H1 (cell line): ENCODE data around the gene LIMK2. TPM values are rescaled to one million over a fixed set of nuclear protein-coding genes. Genes with fewer than 3 reads are reported as not detected.
A peak's percentile ranks its signal among the peaks of the same experiment; 100 is the strongest.

Experiments
- CTCF ChIA-PET: fragments of 300-600 bp; sonication (Branson Sonifier 250); formaldehyde crosslinking; loops from one replicate; lab custom pipeline; 2021; ENCODE audit not compliant: partially characterized antibody; lab: Charles Lee
- POLR2A ChIA-PET: fragments of 300-600 bp; sonication (Branson Sonifier 250); formaldehyde crosslinking; loops from one replicate; lab custom pipeline; 2021; ENCODE audit warnings: inconsistent platforms; ENCODE audit not compliant: partially characterized antibody; lab: Charles Lee
- DNase-seq, 2 experiments: peaks; one replicate each; pipeline versions ENCODE4 v3.0.0 to v3.0.0-alpha.2; 2010 to 2022; ENCODE audit warnings: low spot score in 2 of 2, low read depth in 1 of 2, mixed read lengths in 1 of 2
- FAIRE-seq: peaks from 2 replicates; lab custom pipeline; 2011; peaks lifted over from hg19 to GRCh38; lab: Jason Lieb, UNC
- H2AFZ ChIP-seq: 2 replicates; pipeline ENCODE4 v1.8.1; 2012; ENCODE audit warnings: low read length, inconsistent platforms
- H2AK5ac ChIP-seq: 2 replicates; pipeline ENCODE4 v1.6.1; 2013; ENCODE audit warnings: low read depth, low read length
- H2BK120ac ChIP-seq: replicated peaks from 2 replicates; pipeline ENCODE3; 2013; ENCODE audit warnings: low read depth, low read length, inconsistent platforms
- H2BK12ac ChIP-seq: 2 replicates; pipeline ENCODE4 v1.6.1; 2013; ENCODE audit warnings: low read depth, low read length
- H2BK15ac ChIP-seq: 2 replicates; pipeline ENCODE4 v1.6.1; 2013; ENCODE audit warnings: low read length
- H2BK20ac ChIP-seq: 2 replicates; pipeline ENCODE4 v1.6.1; 2013; ENCODE audit warnings: low read length
- H2BK5ac ChIP-seq: 2 replicates; pipeline ENCODE4 v1.6.1; 2013; ENCODE audit warnings: low read depth, low read length
- H3K14ac ChIP-seq: 2 replicates; pipeline ENCODE4 v1.6.1; 2013; ENCODE audit warnings: inconsistent platforms; ENCODE audit not compliant: insufficient read length
- H3K18ac ChIP-seq: 2 replicates; pipeline ENCODE4 v1.6.1; 2013; ENCODE audit warnings: low read length; ENCODE audit errors: extremely low read depth
- H3K23ac ChIP-seq: 2 replicates; pipeline ENCODE4 v1.6.1; 2013; ENCODE audit warnings: inconsistent platforms; ENCODE audit not compliant: insufficient read length
- H3K23me2 ChIP-seq: 2 replicates; pipeline ENCODE4 v1.6.1; 2013; ENCODE audit warnings: low read depth, low read length
- H3K27ac ChIP-seq: 2 replicates; pipeline ENCODE4 v1.6.1; 2011; ENCODE audit warnings: low read depth, low read length, inconsistent platforms
- H3K27me3 ChIP-seq, 4 experiments: replicated peaks in 1 of 4; 1 replicate in 1 of 4; 2 replicates in 3 of 4; pipeline versions ENCODE4 v1.6.1 to v1.8.1; 2011 to 2013; ENCODE audit warnings: low read length in 3 of 4, mild to moderate bottlenecking in 3 of 4, inconsistent platforms in 2 of 4, mixed read lengths in 2 of 4, moderate library complexity in 1 of 4; ENCODE audit not compliant: control insufficient read depth in 3 of 4, insufficient read depth in 3 of 4; ENCODE audit errors: extremely low read depth in 1 of 4
- H3K36me3 ChIP-seq, 4 experiments: 2 replicates each; pipeline versions ENCODE4 v1.6.1 to v1.8.1; 2011 to 2013; ENCODE audit warnings: mild to moderate bottlenecking in 4 of 4, low read length in 3 of 4, moderate library complexity in 2 of 4, control low read depth in 1 of 4, inconsistent platforms in 1 of 4; ENCODE audit not compliant: insufficient read depth in 4 of 4, control insufficient read depth in 2 of 4
- H3K4ac ChIP-seq: replicated peaks from 2 replicates; pipeline ENCODE3; 2013; ENCODE audit warnings: low read length, low read depth, mixed read lengths, inconsistent platforms; ENCODE audit not compliant: insufficient read length
- H3K4me1 ChIP-seq, 4 experiments: replicated peaks in 1 of 4; 1 replicate in 1 of 4; 2 replicates in 3 of 4; pipeline versions ENCODE4 v1.6.1 to v1.8.1; 2011 to 2013; ENCODE audit warnings: low read length in 3 of 4, inconsistent platforms in 2 of 4, mixed read lengths in 1 of 4; ENCODE audit not compliant: insufficient read depth in 4 of 4, control insufficient read depth in 3 of 4
- H3K4me2 ChIP-seq, 2 experiments: 2 replicates each; pipeline versions ENCODE4 v1.6.1 to v1.8.1; 2011 to 2013; ENCODE audit warnings: low read depth in 2 of 2, low read length in 2 of 2, control low read depth in 1 of 2, inconsistent platforms in 1 of 2, mild to moderate bottlenecking in 1 of 2; ENCODE audit not compliant: insufficient read depth in 1 of 2
- H3K4me3 ChIP-seq, 4 experiments: fragments of 200-600, 300-600 bp in 1 of 4; sonication (generic), shearing (Covaris generic), sonication (Bioruptor Twin) in 1 of 4; 2 replicates each; pipeline versions ENCODE4 v1.5.1 to v1.8.1; 2011 to 2016; ENCODE audit warnings: low read length in 4 of 4, low read depth in 3 of 4, control low read depth in 2 of 4, inconsistent platforms in 2 of 4, mild to moderate bottlenecking in 2 of 4, mixed read lengths in 1 of 4, moderate library complexity in 1 of 4; ENCODE audit not compliant: insufficient read depth in 2 of 4; ENCODE audit errors: extremely low read depth in 1 of 4
- H3K56ac ChIP-seq: replicated peaks from 2 replicates; pipeline ENCODE3; 2013; ENCODE audit warnings: low read depth, mild to moderate bottlenecking, mixed read lengths, low read length, inconsistent platforms; ENCODE audit not compliant: insufficient read length
- H3K79me1 ChIP-seq: 2 replicates; pipeline ENCODE4 v1.6.1; 2013; ENCODE audit warnings: low read depth, low read length, control low read depth
- H3K79me2 ChIP-seq, 2 experiments: 2 replicates each; pipeline versions ENCODE4 v1.6.1 to v1.8.1; 2012 to 2013; ENCODE audit warnings: low read length in 2 of 2, mild to moderate bottlenecking in 2 of 2, inconsistent platforms in 1 of 2; ENCODE audit not compliant: insufficient read depth in 2 of 2, control insufficient read depth in 1 of 2
- H3K9ac ChIP-seq, 4 experiments: replicated peaks in 1 of 4; 1 replicate in 1 of 4; 2 replicates in 3 of 4; pipeline versions ENCODE4 v1.6.1 to v1.8.1; 2011 to 2013; ENCODE audit warnings: low read depth in 3 of 4, low read length in 3 of 4, control low read depth in 2 of 4, mild to moderate bottlenecking in 2 of 4, moderate library complexity in 2 of 4, inconsistent platforms in 1 of 4; ENCODE audit errors: extremely low read depth in 1 of 4
- H3K9me3 ChIP-seq, 2 experiments: 2 replicates each; pipeline versions ENCODE4 v1.6.1 to v1.8.1; 2012 to 2013; ENCODE audit warnings: mild to moderate bottlenecking in 2 of 2, moderate library complexity in 2 of 2, control low read depth in 1 of 2, inconsistent platforms in 1 of 2, low read depth in 1 of 2, low read length in 1 of 2, mixed read lengths in 1 of 2; ENCODE audit not compliant: insufficient read depth in 2 of 2
- H4K20me1 ChIP-seq, 2 experiments: replicated peaks in 1 of 2; 2 replicates each; pipeline versions ENCODE3 to v1.8.1; 2011 to 2013; ENCODE audit warnings: inconsistent platforms in 2 of 2, low read length in 2 of 2, mild to moderate bottlenecking in 1 of 2; ENCODE audit not compliant: insufficient read depth in 2 of 2, control insufficient read depth in 1 of 2
- H4K5ac ChIP-seq: 2 replicates; pipeline ENCODE4 v1.6.1; 2013; ENCODE audit warnings: low read length, low read depth, mixed read lengths, inconsistent platforms; ENCODE audit not compliant: insufficient read length
- H4K8ac ChIP-seq: 2 replicates; pipeline ENCODE4 v1.8.0; 2013; ENCODE audit warnings: mild to moderate bottlenecking, moderate library complexity, low read length, inconsistent platforms; ENCODE audit not compliant: insufficient read depth; ENCODE audit errors: extremely low read depth
- H4K91ac ChIP-seq: replicated peaks from 2 replicates; pipeline ENCODE3; 2013; ENCODE audit warnings: low read length, mixed read lengths, inconsistent platforms; ENCODE audit not compliant: insufficient read length
- GABPA ChIP-seq: IDR thresholded peaks from 2 replicates; pipeline ENCODE4 v1.6.1; 2011; ENCODE audit warnings: mild to moderate bottlenecking, low read length, moderate library complexity, borderline replicate concordance; ENCODE audit not compliant: insufficient read depth
- POLR2A ChIP-seq, 2 experiments: IDR thresholded peaks; 1 replicate in 1 of 2; 2 replicates in 1 of 2; pipeline ENCODE4 v1.6.1; 2011; ENCODE audit warnings: low read depth in 2 of 2, low read length in 2 of 2, mild to moderate bottlenecking in 2 of 2; ENCODE audit errors: control extremely low read depth in 1 of 2
- RFX5 ChIP-seq: IDR thresholded peaks from 2 replicates; pipeline ENCODE4 v1.6.1; 2011; ENCODE audit warnings: low read depth, low read length, improper control_type of control experiment, borderline replicate concordance
- TEAD4 ChIP-seq: IDR thresholded peaks from 2 replicates; pipeline ENCODE4 v1.6.1; 2012; ENCODE audit warnings: low read depth, low read length, inconsistent platforms, mixed read lengths
- WGBS, 2 experiments: shearing (Covaris generic) in 1 of 2; methylation state at CpG; one replicate each; pipeline versions ENCODE4 v1.1.6 to v1.1.7; 2013 to 2015; ENCODE audit warnings: low lambda C conversion rate in 2 of 2, mixed read lengths in 2 of 2, inconsistent platforms in 1 of 2, low coverage in 1 of 2, missing lambda C conversion rate in 1 of 2; ENCODE audit not compliant: insufficient replicate concordance in 2 of 2, insufficient coverage in 1 of 2, insufficient read length in 1 of 2; ENCODE audit errors: extremely low coverage in 1 of 2, missing lambda C conversion rate in 1 of 2; 5-methylcytosine and 5-hydroxymethylcytosine counted together
- polyA plus RNA-seq, 7 experiments: library from polyadenylated mRNA; depleted of rRNA in 3 of 7; stranded (reverse) in 5 of 7; unstranded in 2 of 7; fragments of >200 nt in 5 of 7; fragments of 200-250 nt in 2 of 7; gene quantifications; 1 replicate in 5 of 7; 2 replicates in 1 of 7; 4 replicates in 1 of 7; pipeline versions ENCODE4 v1.2.1 to v1.2.3, GENCODE V29; 2011 to 2013; ENCODE audit warnings: missing spikeins in 2 of 7, mixed read lengths in 2 of 7
- total RNA-seq: library from RNA; stranded (reverse); fragmentation: NEBNext Ultra II Directional; extraction: Animal tissue kit (Norgen Biotek cat#: 25700); gene quantifications from 2 replicates; pipeline ENCODE4 v1.2.1, GENCODE V29; 2021

LIMK2 gene
- total and polyA plus RNA-seq, 2 of the 8 experiments (the other 6 are each of a cell fraction or from before 2014, with no cell fraction given): 13.2 to 37.6 TPM

GRCh38 chr22:31282748-31283468 lies 70.8 kb downstream of the LIMK2 start:
- Histone ChIP-seq H2BK5ac (no peak overlapping the region), H3K27me3 (no peaks in the 10 kb centered on the region), H3K4me2 (no peak overlapping the region), H3K36me3 (peaks cover 0 to 6% (median 5%) of the 10 kb centered on the region in 4 experiments; a peak in 2 of 8 replicates), H3K18ac (no peak overlapping the region), H2BK15ac (no peak overlapping the region), H3K4ac (no peak overlapping the region), H4K8ac (no peak overlapping the region; the same call in 1 of the 2 replicates), H3K79me1 (no peaks in the 10 kb centered on the region), H2BK12ac (no peak overlapping the region), H2BK120ac (no peak overlapping the region), H3K9me3 (no peaks in the 10 kb centered on the region), H3K56ac (no peak overlapping the region), H3K4me3 (no peak overlapping the region), H4K5ac (no peak overlapping the region), H3K27ac (no peak overlapping the region)
- ChIA-PET CTCF (interaction anchor here (0.6 to 5.5 kb wide), 6 partner anchors 8 to 196 kb away, joined by 3 to 50 read pairs (median 4); no protein-coding TSS in a partner anchor), POLR2A (interaction anchor here (0.6 to 2.0 kb wide), 3 partner anchors 13 to 33 kb away, joined by 3 to 6 read pairs (median 3); no protein-coding TSS in a partner anchor)
- DNase-seq: no peak
- WGBS, 2 experiments: 83% methylated on average over 8 of the region's 8 CpGs; no CpG with 5 or more reads in 1 of the 2 experiments
- TF ChIP-seq GABPA (no peak), TEAD4 (no peak), POLR2A (IDR thresholded peaks at IDR 0.05; ENCODE audit: control extremely low read depth in 1 of 2, low read depth in 2 of 2, low read length in 2 of 2) (0 out of 3 replicates have a peak, but pooled peaks of 1 of the 2 experiments have one; percentile 32), RFX5 (no peak)
- TF ChIP-seq, all 59 proteins: peak for 1
- H3K23ac ChIP-seq: no peak overlapping the region
- H2AK5ac ChIP-seq: no peak overlapping the region
- no peak overlapping the region; a peak in 1 of 7 replicates for H3K9ac ChIP-seq
- no peak for FAIRE-seq
- no peak overlapping the region for H2AFZ ChIP-seq
- no peaks in the 10 kb centered on the region for H3K79me2 ChIP-seq
- no peak overlapping the region for H4K91ac ChIP-seq
- H3K14ac ChIP-seq: no peak overlapping the region
- H3K4me1 ChIP-seq: peaks cover 0 to 2% (median 0%) of the 10 kb centered on the region in 4 experiments; a peak in 2 of 7 replicates
- peaks cover 2% of the 10 kb centered on the region in 2 experiments for H4K20me1 ChIP-seq
- no peaks in the 10 kb centered on the region for H3K23me2 ChIP-seq
- no peak overlapping the region for H2BK20ac ChIP-seq
